Measurements from ENCODE around the gene TRMO.

The TRMO gene

GRCh38 chr9:97921959-97922724, at the start of gene TRMO:
Gene TRMO, minus strand, starts transcription at chr9:97922500. Its CDS starts 7 bp downstream, at chr9:97922493.
- DNase-seq (ENCODE audit: low read depth), result peak; percentile 99
- TF ChIP-seq CTCF (IDR thresholded peaks at IDR 0.05; ENCODE audit: insufficient read depth, low read depth, low read length, missing control alignments), result peak; percentile 76
- peak within 1 kb of the TSS; percentile 70 for H3K4me3 ChIP-seq (ENCODE audit: low read depth, low read length)

- H3K4me3 ChIP-seq (ENCODE audit: low read depth, low read length), result no peak overlapping the region
- TF ChIP-seq CTCF (IDR thresholded peaks at IDR 0.05; ENCODE audit: insufficient read depth, low read depth, low read length, missing control alignments), result no peak
Measured at GRCh38 chr9:97970165-97970564, 47.9 kb upstream of the TRMO start.

GRCh38 chr9:97969014-97969413, 46.7 kb upstream of the TRMO start:
- DNase-seq (ENCODE audit: low read depth), result no peak
- no peak for TF ChIP-seq CTCF (IDR thresholded peaks at IDR 0.05; ENCODE audit: insufficient read depth, low read depth, low read length, missing control alignments)
- no peak overlapping the region for H3K4me3 ChIP-seq (ENCODE audit: low read depth, low read length)

More at GRCh38 chr9:97970165-97970564, 47.9 kb upstream of the TRMO start:
- DNase-seq (ENCODE audit: low read depth), result no peak

- DNase-seq (ENCODE audit: low read depth), result no peak
- H3K4me3 ChIP-seq (ENCODE audit: low read depth, low read length), result no peak overlapping the region
- TF ChIP-seq CTCF (IDR thresholded peaks at IDR 0.05; ENCODE audit: insufficient read depth, low read depth, low read length, missing control alignments), result no peak
Measured at GRCh38 chr9:97966493-97966892, 44.2 kb upstream of the TRMO start.

GRCh38 chr9:97964901-97965300, 42.6 kb upstream of the TRMO start:
- DNase-seq (ENCODE audit: low read depth), result no peak
- TF ChIP-seq CTCF (IDR thresholded peaks at IDR 0.05; ENCODE audit: insufficient read depth, low read depth, low read length, missing control alignments), result no peak
- H3K4me3 ChIP-seq (ENCODE audit: low read depth, low read length), result no peak overlapping the region

- TF ChIP-seq CTCF (IDR thresholded peaks at IDR 0.05; ENCODE audit: insufficient read depth, low read depth, low read length, missing control alignments), result no peak
- no peak for DNase-seq (ENCODE audit: low read depth)
- H3K4me3 ChIP-seq (ENCODE audit: low read depth, low read length), result no peak overlapping the region
Measured at GRCh38 chr9:97963232-97963631, 40.9 kb upstream of the TRMO start.

- no peak for DNase-seq (ENCODE audit: low read depth)
- H3K4me3 ChIP-seq (ENCODE audit: low read depth, low read length), result no peak overlapping the region
- TF ChIP-seq CTCF (IDR thresholded peaks at IDR 0.05; ENCODE audit: insufficient read depth, low read depth, low read length, missing control alignments), result no peak
Measured at GRCh38 chr9:97962575-97962974, 40.3 kb upstream of the TRMO start.

Measured in GM12865 (cell line).